Mononuclear cell (primary cell): ENCODE data around the gene SLC19A1. TPM values are rescaled to one million over a fixed set of nuclear protein-coding genes. Genes with fewer than 3 reads are reported as not detected.
"Not testable (repeated sequence)": the region's sequence is repeated elsewhere in the genome, so short reads cannot be mapped to it uniquely, and the experiment has no call there.

Source experiments
- H3K27me3 ChIP-seq: 2 replicates; pipeline ENCODE4 v1.6.0; 2011; ENCODE audit warnings: low read length, control low read depth; ENCODE audit not compliant: insufficient read depth
- H3K4me1 ChIP-seq: 2 replicates; pipeline ENCODE4 v1.5.1; 2011; ENCODE audit warnings: mild to moderate bottlenecking, low read length, control low read depth; ENCODE audit not compliant: insufficient read depth
- H3K4me3 ChIP-seq: 2 replicates; pipeline ENCODE4 v1.5.1; 2011; ENCODE audit warnings: mild to moderate bottlenecking, low read length, moderate library complexity
- H3K9me3 ChIP-seq: 2 replicates; pipeline ENCODE4 v1.5.1; 2011; ENCODE audit warnings: low read depth, mild to moderate bottlenecking, control low read depth, low read length
- total RNA-seq: library from RNA; depleted of rRNA; stranded (reverse); fragments of >200 nt; gene quantifications from one replicate; pipeline ENCODE4 v1.2.3, GENCODE V29; 2012

SLC19A1 gene
- total RNA-seq, 1 donor: 10.6 TPM

DNA sequence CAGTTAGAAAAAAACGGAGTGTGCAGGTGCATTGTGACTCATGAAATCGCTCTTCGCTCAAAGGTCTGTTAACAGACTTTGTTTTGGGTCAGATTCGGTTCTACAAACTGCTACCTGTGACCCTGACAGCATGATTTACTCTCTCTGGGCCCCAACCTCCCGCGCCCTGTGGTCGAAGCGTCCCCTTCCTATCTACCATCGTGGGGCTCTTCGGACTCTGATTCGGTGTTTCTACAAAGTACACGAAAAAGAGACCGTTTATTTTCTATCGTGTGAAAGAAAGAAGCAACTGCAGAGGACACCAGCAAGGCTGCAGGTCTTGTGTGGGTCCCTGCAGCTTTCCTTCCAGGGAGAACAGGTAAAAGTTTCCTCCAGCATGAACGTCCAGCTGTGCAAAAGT lies 29.4 kb upstream of the SLC19A1 start:
- Histone ChIP-seq H3K4me1 (no peaks in the 10 kb centered on the region), H3K9me3 (no peaks in the 10 kb centered on the region), H3K27me3 (no peaks in the 10 kb centered on the region), H3K4me3 (no peak overlapping the region)

DNA sequence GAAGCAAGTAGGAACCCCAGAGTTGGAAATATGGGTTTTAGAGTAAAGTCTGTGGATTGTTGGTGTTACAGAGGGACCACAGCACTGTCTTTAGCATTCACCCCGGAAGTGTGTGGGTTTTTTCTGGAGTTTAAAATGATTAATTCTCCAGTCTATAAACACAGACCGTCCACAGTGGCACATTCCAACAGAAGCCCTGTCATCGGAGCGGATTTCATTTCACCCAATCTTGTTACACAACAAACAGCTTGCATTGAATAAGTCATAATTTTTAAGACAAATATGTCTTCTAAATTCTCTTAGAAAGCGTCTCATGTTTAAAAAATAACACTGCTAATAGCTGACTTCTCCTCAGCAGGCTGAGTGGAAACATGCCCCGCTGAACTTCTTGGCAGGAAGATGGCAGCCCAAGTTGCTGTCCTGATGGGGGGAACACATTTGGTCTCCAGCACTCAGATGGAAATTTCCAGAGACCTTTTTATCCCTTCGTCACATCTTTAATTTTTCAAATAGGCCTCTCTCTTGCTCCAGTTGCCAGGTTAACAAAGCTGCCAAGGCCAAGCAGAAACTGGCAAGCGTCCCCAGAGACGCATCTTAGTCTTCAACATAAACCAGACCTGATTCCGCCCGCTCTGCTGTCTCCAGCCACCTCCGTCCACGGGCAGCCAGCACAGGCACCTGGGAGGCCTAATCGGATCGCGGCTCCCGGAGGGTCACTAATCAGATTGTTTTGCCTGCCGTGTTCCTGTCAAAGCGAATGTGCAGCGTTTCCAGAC lies 28.8 kb upstream of the SLC19A1 start:
- no peaks in the 10 kb centered on the region for H3K9me3 ChIP-seq
- no peak overlapping the region for H3K4me3 ChIP-seq
- H3K27me3 ChIP-seq: no peaks in the 10 kb centered on the region
- no peaks in the 10 kb centered on the region for H3K4me1 ChIP-seq

DNA sequence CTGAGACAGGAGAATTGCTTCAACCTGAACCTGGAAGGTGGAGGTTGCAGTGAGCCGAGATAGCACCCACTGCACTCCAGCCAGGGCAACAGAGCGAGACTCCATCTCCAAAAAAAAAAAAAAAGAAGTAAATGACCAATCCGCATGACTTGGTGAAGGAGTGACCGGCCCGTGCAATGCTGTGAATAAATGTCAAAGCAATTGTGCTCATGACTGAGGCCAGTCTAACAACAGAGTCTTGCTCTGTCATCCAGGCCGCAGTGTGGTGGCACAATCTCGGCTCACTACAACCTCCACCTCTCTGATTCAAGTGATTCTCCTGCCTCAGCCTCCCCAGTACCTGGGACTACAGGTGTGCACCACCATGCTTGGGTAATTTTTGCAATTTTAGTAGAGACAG lies 27.8 kb upstream of the SLC19A1 start:
- H3K4me3 ChIP-seq: no peak overlapping the region
- H3K9me3 ChIP-seq: no peaks in the 10 kb centered on the region
- no peaks in the 10 kb centered on the region for H3K4me1 ChIP-seq
- peaks cover 6% of the 10 kb centered on the region for H3K27me3 ChIP-seq

DNA sequence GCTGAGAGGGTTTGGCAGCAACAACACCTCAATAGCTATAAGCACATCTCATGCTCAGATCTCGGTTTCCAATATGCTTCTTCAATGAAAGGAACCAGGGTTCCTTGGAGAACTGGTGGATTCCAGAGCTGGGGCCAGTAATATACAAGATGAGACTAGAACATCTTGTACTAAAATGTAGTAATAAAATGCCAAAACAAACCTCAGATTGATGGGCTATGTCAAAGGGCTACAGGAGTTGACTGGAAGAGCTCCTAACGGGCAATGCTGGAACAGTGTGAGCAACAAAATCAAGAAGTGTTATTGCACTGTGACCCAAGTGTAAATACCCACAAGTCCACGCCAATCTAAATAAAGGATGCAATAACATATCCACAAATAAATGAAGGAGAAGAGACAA lies 26.1 kb upstream of the SLC19A1 start:
- no peak overlapping the region for H3K4me3 ChIP-seq
- no peaks in the 10 kb centered on the region for H3K4me1 ChIP-seq
- peaks cover 11% of the 10 kb centered on the region for H3K27me3 ChIP-seq
- no peaks in the 10 kb centered on the region for H3K9me3 ChIP-seq

DNA sequence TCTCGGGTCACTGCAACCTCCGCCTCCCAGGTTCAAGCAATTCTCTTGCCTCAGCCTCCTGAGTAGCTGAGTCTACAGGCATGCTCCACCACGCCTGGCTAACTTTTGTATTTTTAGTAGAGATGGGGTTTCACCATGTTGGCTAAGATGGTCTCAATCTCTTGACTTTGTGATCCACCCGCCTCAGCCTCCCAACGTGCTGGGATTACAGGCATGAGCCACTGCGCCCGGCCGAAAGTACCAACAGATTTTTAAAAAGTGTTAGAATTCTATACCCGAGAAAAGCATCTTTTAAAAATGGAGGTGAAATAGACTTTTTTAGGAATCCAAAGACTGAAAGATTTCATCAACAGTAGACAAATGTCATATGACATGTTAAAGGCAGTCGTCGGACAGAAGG lies 21.9 kb upstream of the SLC19A1 start:
- not testable (repeated sequence) for H3K9me3 ChIP-seq, H3K4me1 ChIP-seq, H3K4me3 ChIP-seq
- peaks cover 11% of the 10 kb centered on the region for H3K27me3 ChIP-seq

DNA sequence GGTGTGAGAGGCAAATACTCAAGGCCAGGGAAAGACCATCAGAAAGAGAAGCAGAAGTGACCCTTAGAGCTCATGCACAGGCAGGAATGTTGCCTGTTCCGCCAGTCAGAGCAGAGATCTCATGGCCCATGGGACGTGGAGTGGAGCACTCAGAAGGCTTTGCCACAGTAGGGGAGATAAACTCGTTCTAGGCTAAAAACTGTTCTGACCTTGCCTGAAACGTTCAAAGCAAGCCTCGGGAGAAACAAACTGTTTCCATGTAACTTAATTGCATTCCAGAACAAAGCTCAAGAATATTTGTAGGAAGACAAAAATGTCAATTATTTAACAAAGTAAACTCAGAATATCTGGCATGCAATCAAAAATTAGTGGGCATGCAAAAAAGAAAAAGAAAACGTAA lies 20.7 kb upstream of the SLC19A1 start:
- Histone ChIP-seq H3K9me3 (no peaks in the 10 kb centered on the region), H3K4me1 (no peaks in the 10 kb centered on the region), H3K4me3 (no peak overlapping the region), H3K27me3 (peaks cover 11% of the 10 kb centered on the region)

DNA sequence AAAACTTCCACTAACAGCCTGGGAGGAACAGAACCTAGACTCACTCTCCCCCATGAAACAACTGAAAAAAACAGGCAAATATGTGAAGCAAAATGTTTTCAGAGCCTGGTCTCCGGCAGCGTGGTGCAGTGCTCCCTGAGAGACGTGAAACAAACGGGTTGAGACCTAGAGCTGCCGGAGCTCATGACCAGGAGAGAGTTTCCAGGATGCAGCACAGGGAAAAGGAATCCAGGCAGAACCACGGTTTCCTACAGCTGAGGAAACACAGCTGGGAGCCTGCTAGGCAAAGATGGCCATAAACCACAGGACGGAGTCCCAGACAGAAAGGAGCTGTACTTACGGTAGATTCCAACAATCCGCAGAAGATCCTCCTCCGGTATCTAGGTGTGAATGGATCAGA lies 20.2 kb upstream of the SLC19A1 start:
- H3K9me3 ChIP-seq: no peaks in the 10 kb centered on the region
- no peaks in the 10 kb centered on the region for H3K4me1 ChIP-seq

DNA sequence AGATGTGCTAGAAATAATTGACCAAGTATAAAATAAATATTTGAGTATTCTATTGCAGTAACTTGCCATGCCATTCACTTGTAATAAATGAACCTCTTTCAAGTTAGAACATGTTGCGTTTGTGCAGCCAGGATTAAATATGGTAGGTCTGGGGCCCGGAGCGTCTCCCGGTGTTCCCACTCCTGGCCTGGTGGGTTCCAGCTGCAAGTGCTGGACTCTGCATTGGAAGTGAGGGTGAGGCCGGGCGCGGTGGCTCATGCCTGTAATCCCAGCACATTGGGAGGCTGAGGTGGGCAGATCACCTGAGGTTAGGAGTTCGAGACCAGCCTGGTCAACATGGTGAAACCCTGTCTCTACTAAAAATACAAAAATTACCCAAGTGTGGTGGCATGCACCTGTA lies 19.0 kb upstream of the SLC19A1 start:
- H3K4me3 ChIP-seq, H3K4me1 ChIP-seq, H3K9me3 ChIP-seq: not testable (repeated sequence)
- peaks cover 11% of the 10 kb centered on the region for H3K27me3 ChIP-seq

More for the DNA sequence above, 20.2 kb upstream of the SLC19A1 start:
- Histone ChIP-seq H3K27me3 (peaks cover 11% of the 10 kb centered on the region), H3K4me3 (no peak overlapping the region)

DNA sequence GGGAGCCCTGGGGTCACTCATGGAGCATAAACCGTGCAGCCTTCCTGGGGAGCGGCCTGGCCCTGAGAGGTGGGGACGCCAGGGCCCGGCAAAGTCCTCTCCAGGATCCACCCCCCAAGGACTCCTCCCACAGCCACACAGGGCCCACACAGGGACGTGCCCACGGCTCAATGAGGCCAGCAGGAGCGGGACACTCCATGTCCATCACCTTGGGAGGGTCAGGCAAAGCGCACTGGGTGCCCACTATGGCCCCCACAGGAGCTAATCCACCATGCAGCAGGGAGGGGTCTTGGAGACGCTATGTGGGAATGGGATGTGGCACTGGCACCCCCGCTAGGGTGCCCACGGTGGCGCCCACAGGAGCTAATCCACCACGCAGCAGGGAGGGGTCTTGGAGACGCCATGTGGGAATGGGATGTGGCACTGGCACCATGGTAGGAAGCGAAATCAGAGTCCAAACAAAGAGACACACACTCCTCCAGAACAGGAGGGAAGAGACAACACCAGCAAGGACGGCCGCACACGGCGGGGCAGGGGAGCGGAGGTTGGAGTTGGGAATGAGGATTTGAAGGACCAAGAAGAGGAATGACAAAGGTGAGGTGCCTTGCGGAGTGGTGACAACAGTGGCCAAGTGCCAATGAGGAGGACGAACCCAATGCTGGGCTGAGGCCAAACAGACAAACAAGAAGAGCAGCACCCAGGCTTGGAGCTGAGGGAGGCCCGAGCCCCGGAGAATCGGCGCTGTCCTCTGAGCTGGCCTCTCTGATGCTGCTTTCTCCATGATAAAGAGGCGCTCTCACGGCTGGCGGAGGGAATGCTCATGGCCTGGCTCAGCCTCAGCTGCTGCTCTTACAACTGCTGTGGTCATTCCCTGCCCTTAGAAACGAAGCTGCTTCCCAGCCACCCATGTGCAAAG lies 18.1 kb upstream of the SLC19A1 start:
- peaks cover 8% of the 10 kb centered on the region for H3K4me1 ChIP-seq
- no peak overlapping the region for H3K4me3 ChIP-seq
- H3K27me3 ChIP-seq: peaks cover 8% of the 10 kb centered on the region
- H3K9me3 ChIP-seq: no peaks in the 10 kb centered on the region

DNA sequence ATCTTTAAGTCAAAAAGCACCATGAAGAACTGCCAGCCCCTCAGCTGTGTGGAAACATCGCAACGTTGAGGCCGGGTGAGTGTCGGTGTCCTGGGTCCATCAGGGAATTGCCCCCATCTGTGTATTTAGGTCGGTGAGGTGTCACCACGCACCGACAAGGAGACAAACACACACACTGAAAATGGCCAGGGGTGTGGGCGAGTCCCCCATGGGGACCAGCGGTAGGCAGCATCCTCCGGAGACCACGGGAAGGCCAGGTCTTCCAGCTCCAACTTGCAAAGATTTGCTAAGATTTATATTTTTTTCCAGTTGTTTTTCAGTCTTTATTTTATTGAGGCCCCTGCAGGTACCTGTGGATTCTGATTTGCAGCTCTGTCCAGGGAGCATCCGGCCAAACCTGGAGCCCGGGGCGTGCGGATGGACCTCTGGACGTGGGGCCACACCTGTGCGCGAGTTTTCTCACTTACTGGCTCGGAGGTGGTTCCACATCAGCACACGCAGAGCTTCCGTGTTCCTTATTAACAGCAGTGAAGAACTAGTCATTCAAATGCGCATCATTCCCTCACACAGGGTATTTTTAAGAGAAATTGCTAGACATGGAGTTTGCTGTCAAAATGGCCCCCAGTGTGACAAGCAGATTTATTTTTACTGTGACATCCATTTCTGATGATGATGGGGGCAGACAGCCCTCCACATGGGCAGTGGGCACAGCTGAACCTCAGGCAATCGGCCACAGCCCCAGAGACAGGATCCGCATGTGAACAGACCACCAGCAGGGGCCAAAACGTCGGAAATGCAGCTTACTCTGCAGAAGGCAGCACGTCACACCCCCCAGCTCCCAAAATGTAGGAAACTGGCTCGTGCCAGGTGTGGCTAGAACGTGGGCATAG lies 17.2 kb upstream of the SLC19A1 start:
- Histone ChIP-seq H3K4me1 (peaks cover 8% of the 10 kb centered on the region), H3K9me3 (no peaks in the 10 kb centered on the region), H3K27me3 (peaks cover 3% of the 10 kb centered on the region), H3K4me3 (no peak overlapping the region)

DNA sequence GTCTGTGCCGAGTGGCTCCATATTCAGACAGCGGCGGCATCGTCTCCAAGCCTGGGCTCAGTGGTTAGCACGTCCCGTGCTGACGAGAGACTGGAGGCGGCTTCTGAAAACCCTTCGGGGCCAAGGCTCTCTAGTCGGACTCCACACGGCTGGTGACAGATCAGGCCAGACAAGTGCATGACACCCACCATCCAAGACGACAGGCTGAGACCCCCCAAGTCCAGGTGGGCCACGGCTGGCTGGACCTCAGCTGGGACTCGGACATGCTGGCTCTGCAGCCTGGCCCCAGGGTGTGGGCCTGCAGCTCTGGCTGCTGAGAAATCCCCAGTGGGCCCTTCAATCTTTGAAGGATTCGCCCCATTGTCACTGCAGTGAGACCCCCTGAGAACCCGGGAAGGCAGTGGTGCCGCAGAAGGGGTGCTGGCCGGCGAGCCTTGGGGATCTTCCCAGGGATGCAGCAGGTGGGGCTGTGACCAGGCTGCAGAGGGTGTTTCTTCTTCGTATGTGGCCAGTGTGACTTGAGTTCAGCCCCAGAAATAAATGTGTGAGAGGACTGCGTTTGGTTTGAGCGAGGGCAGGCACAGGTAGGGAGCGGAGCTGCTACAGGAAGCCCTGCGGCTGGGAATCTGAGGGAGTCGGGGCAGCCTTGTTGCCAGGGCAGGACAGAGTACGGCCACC lies 15.9 kb upstream of the SLC19A1 start:
- Histone ChIP-seq H3K9me3 (no peaks in the 10 kb centered on the region), H3K4me1 (peaks cover 9% of the 10 kb centered on the region), H3K27me3 (no peaks in the 10 kb centered on the region), H3K4me3 (no peak overlapping the region)

DNA sequence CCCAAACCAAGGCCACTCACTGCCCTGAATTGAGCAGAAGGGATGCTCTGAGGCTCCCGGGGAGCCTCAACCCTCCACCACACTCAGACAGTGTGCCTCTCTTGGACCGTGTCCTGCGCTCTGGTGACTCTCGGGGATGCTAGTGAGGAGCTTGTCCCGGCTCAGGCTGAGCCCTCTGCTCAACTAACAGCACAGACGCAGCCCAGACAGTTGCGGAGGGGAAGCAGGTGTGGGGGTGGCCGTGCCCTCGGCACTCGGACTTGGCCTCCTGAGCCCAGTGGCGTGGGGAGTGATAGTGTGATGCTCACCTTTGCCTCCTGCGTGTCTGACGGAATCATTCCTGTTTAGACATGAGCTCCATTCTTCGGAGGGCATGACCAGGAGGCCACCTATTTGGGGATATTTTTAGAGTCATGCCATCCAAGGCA lies 15.4 kb upstream of the SLC19A1 start:
- Histone ChIP-seq H3K4me3 (no peak overlapping the region), H3K9me3 (no peaks in the 10 kb centered on the region), H3K4me1 (peaks cover 15% of the 10 kb centered on the region), H3K27me3 (no peaks in the 10 kb centered on the region)

DNA sequence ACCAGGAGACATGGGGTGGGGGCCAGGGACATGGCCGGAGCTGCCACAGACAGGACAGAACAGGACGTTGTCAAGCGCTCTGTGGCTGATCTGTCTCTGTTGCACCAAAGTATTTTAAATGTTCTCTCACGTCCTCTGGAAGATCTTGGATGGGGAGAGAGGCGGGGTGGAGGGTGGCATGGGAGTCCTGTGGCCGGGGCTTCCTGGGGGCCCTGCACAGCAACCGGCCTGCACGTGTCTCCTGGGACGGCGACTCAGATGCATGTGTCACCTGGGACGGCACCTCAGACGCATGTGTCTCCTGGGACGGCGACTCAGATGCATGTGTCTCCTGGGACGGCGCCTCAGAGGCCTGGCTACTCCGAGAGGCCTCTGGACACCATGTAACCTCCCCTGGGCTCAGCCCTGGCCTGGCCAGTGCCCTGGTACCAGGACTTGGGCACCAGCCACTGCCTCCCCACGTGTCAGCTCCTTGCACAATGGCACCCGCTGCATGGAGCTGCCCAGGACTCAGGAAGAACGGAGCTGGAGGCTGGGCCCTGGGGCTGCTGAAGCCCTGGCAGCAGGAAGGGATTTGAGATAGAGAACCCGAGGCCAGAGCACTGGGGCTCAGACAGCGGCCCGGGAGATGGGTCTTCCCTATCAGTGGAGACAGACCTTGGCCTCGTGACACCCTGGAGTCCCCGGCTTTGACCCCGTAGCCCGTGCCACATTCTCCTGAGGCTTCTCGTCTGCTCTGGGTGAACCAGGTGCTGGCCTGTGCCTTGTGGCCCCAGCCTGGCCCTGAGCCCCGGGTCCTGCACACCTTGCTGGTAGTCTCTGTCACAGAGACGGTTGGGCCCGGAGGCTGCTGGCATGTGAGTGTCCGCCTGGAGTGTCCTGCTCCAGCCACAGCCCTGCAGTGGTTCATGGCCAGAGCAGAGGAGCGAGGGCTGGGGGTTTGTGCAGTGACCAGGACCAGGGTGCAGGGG lies 14.7 kb upstream of the SLC19A1 start:
- Histone ChIP-seq H3K27me3 (no peaks in the 10 kb centered on the region), H3K4me3 (no peak overlapping the region), H3K4me1 (peaks cover 22% of the 10 kb centered on the region), H3K9me3 (no peaks in the 10 kb centered on the region)
